Keratinocyte (primary cell): ENCODE measurements around the gene PEA15. TPM values are rescaled to one million over a fixed set of nuclear protein-coding genes. Genes with fewer than 3 reads are reported as not detected.

Experiments used
- DNase-seq: peaks from one replicate; pipeline ENCODE4 v3.0.0-alpha.2; 2011; ENCODE audit warnings: low read depth, missing footprints, low spot score
- FAIRE-seq: peaks from 2 replicates; lab custom pipeline; 2011; peaks lifted over from hg19 to GRCh38; lab: Jason Lieb, UNC
- H2AFZ ChIP-seq: 2 replicates; pipeline ENCODE4 v1.6.0; 2012; ENCODE audit warnings: low read length, control low read depth, inconsistent platforms; ENCODE audit not compliant: control insufficient read depth
- H3K27ac ChIP-seq: 2 replicates; pipeline ENCODE4 v1.5.1; 2011; ENCODE audit warnings: low read length; ENCODE audit not compliant: control insufficient read depth, insufficient read depth
- H3K27me3 ChIP-seq: 3 replicates; pipeline ENCODE4 v1.6.0; 2011; ENCODE audit warnings: low read length; ENCODE audit not compliant: control insufficient read depth, insufficient read depth; ENCODE audit errors: extremely low read depth
- H3K36me3 ChIP-seq, 2 experiments: 2 replicates in 1 of 2; 3 replicates in 1 of 2; pipeline ENCODE4 v1.5.1; 2011; ENCODE audit warnings: low read length in 2 of 2, mild to moderate bottlenecking in 1 of 2; ENCODE audit not compliant: control insufficient read depth in 2 of 2, insufficient read depth in 2 of 2; ENCODE audit errors: extremely low read depth in 1 of 2
- H3K4me1 ChIP-seq: 3 replicates; pipeline ENCODE4 v1.5.1; 2011; ENCODE audit warnings: low read length; ENCODE audit not compliant: control insufficient read depth, insufficient read depth; ENCODE audit errors: extremely low read depth
- H3K4me2 ChIP-seq: 3 replicates; pipeline ENCODE4 v1.6.0; 2011; ENCODE audit warnings: low read depth, low read length; ENCODE audit not compliant: control insufficient read depth, insufficient read depth; ENCODE audit errors: extremely low read depth
- H3K4me3 ChIP-seq, 3 experiments: fragments of 200-600 bp in 1 of 3; sonication (generic) in 1 of 3; 2 replicates in 2 of 3; 3 replicates in 1 of 3; pipeline ENCODE4 v1.5.1; 2011 to 2016; ENCODE audit warnings: low read length in 3 of 3, mild to moderate bottlenecking in 3 of 3, control low read depth in 2 of 3, inconsistent platforms in 1 of 3, low read depth in 1 of 3, mixed read lengths in 1 of 3, mixed run types in 1 of 3, moderate library complexity in 1 of 3; ENCODE audit not compliant: control insufficient read depth in 2 of 3, insufficient read depth in 2 of 3; ENCODE audit errors: extremely low read depth in 1 of 3
- H3K79me2 ChIP-seq: 2 replicates; pipeline ENCODE4 v1.6.0; 2012; ENCODE audit warnings: low read length; ENCODE audit not compliant: control insufficient read depth, insufficient read depth
- H3K9ac ChIP-seq: 3 replicates; pipeline ENCODE4 v1.6.0; 2011; ENCODE audit warnings: low read length; ENCODE audit not compliant: control insufficient read depth, insufficient read depth; ENCODE audit errors: extremely low read depth
- H3K9me1 ChIP-seq: 3 replicates; pipeline ENCODE4 v1.6.0; 2011; ENCODE audit warnings: low read length; ENCODE audit not compliant: control insufficient read depth, insufficient read depth; ENCODE audit errors: extremely low read depth
- H3K9me3 ChIP-seq: 2 replicates; pipeline ENCODE4 v1.5.1; 2012; ENCODE audit warnings: low read depth, low read length; ENCODE audit not compliant: control insufficient read depth
- H4K20me1 ChIP-seq: 3 replicates; pipeline ENCODE4 v1.6.0; 2011; ENCODE audit warnings: low read length; ENCODE audit not compliant: control insufficient read depth, insufficient read depth; ENCODE audit errors: extremely low read depth
- CTCF ChIP-seq, 3 experiments: IDR thresholded peaks in 1 of 3; conservative IDR thresholded peaks in 1 of 3; optimal IDR thresholded peaks in 1 of 3; 2 replicates in 2 of 3; 3 replicates in 1 of 3; pipeline versions ENCODE3 to v1.5.1; 2011; ENCODE audit warnings: low read length in 3 of 3, mild to moderate bottlenecking in 3 of 3, moderate library complexity in 2 of 3, control low read depth in 1 of 3, inconsistent platforms in 1 of 3; ENCODE audit not compliant: insufficient read depth in 2 of 3; ENCODE audit errors: extremely low read depth in 1 of 3
- EZH2 ChIP-seq: IDR thresholded peaks from one replicate; pipeline ENCODE4 v1.6.1; 2012; ENCODE audit warnings: inconsistent platforms, mild to moderate bottlenecking, low read length, moderate library complexity
- dilution Hi-C: fragments of 300-500 bp; cut with MboI; formaldehyde crosslinking; loops from one replicate; pipeline ENCODE4 v1.7.0; 2020; ENCODE audit warnings: low sequenced_read_pairs; ENCODE audit not compliant: extremely low pct_ligation_motif_present
- polyA plus RNA-seq, 5 experiments: library from polyadenylated mRNA; depleted of rRNA in 3 of 5; stranded (reverse) in 3 of 5; stranded (forward) in 1 of 5; unstranded in 1 of 5; fragments of >200 nt; gene quantifications; 1 replicate in 1 of 5; 2 replicates in 3 of 5; 3 replicates in 1 of 5; pipeline versions ENCODE4 v1.2.1 to v1.2.3, GENCODE V29; 2011 to 2012; ENCODE audit warnings: missing spikeins in 2 of 5, low read depth in 1 of 5, low replicate concordance in 1 of 5

Gene PEA15
- polyA plus RNA-seq, 1 donor (not counting 4 experiments of a cell fraction or from before 2014, with no cell fraction given) = 367 TPM

GRCh38 chr1:160227561-160227960, 22.4 kb downstream of the PEA15 start:
- peaks cover 19 to 26% of the 10 kb centered on the region in 2 experiments for H3K36me3 ChIP-seq
- TF ChIP-seq EZH2 (no peak), CTCF (optimal IDR thresholded peaks at IDR 0.05 in 1 of 3, IDR thresholded peaks at IDR 0.05 in 1 of 3, conservative IDR thresholded peaks at IDR 0.05 in 1 of 3; ENCODE audit: extremely low read depth in 1 of 3, insufficient read depth in 2 of 3, low read length in 3 of 3) (no peak)

GRCh38 chr1:160228431-160228830, 23.2 kb downstream of the PEA15 start:
- H3K27me3 ChIP-seq = no peaks in the 10 kb centered on the region
- no peak overlapping the region for H3K4me2 ChIP-seq
- no peak overlapping the region for H3K27ac ChIP-seq
- dilution Hi-C loops = no loop called here
- peaks cover 21% of the 10 kb centered on the region in 2 experiments for H3K36me3 ChIP-seq
- H3K9me1 ChIP-seq = no peaks in the 10 kb centered on the region
- DNase-seq = no peak
- FAIRE-seq = no peak
- H4K20me1 ChIP-seq = no peaks in the 10 kb centered on the region
- H2AFZ ChIP-seq = no peak overlapping the region
- H3K9me3 ChIP-seq = no peaks in the 10 kb centered on the region
- TF ChIP-seq EZH2 = no peak
- TF ChIP-seq CTCF (optimal IDR thresholded peaks at IDR 0.05 in 1 of 3, IDR thresholded peaks at IDR 0.05 in 1 of 3, conservative IDR thresholded peaks at IDR 0.05 in 1 of 3; ENCODE audit: extremely low read depth in 1 of 3, insufficient read depth in 2 of 3, low read length in 3 of 3) = no peak
- no peaks in the 10 kb centered on the region for H3K79me2 ChIP-seq
- no peak overlapping the region for H3K9ac ChIP-seq
- no peak overlapping the region for H3K4me3 ChIP-seq
- H3K4me1 ChIP-seq = peaks cover 14% of the 10 kb centered on the region

More at GRCh38 chr1:160227561-160227960, 22.4 kb downstream of the PEA15 start:
- DNase-seq (no peak), FAIRE-seq (no peak)
- Histone ChIP-seq H3K9me1 (no peaks in the 10 kb centered on the region), H3K4me2 (no peak overlapping the region), H3K79me2 (no peaks in the 10 kb centered on the region), H3K9ac (no peak overlapping the region), H4K20me1 (no peaks in the 10 kb centered on the region), H3K4me3 (no peak overlapping the region), H3K27me3 (no peaks in the 10 kb centered on the region), H3K27ac (no peak overlapping the region), H2AFZ (no peak overlapping the region), H3K4me1 (peaks cover 14% of the 10 kb centered on the region), H3K9me3 (no peaks in the 10 kb centered on the region)
- dilution Hi-C loops = no loop called here
